ENCODE results near the gene SHROOM2. TPM values are rescaled to one million over a fixed set of nuclear protein-coding genes. Genes with fewer than 3 reads are reported as not detected.

The SHROOM2 gene
- total RNA-seq, 1 experiment from 2014 or later, result 14.1 TPM

GRCh38 chrX:9790866-9791265, 4.6 kb downstream of the SHROOM2 start:
- CTCF ChIA-PET, result no interaction called here
- H3K4me1 Mint-ChIP-seq (ENCODE audit: low read depth, unreplicated experiment), result peaks cover 22% of the 10 kb centered on the region
- no peaks in the 10 kb centered on the region for H3K27me3 Mint-ChIP-seq (ENCODE audit: unreplicated experiment)
- no peak overlapping the region for H3K4me3 Mint-ChIP-seq (ENCODE audit: low read depth, unreplicated experiment)
- no peak overlapping the region for H3K27ac Mint-ChIP-seq (ENCODE audit: unreplicated experiment)
- peaks cover 14% of the 10 kb centered on the region for H3K36me3 Mint-ChIP-seq (ENCODE audit: insufficient read depth, unreplicated experiment)
- no peak for DNase-seq
- no peak for TF ChIP-seq CTCF (IDR thresholded peaks at IDR 0.05; ENCODE audit: unreplicated experiment)
- intact Hi-C loops (cut with micrococcal nuclease; ENCODE audit: unreplicated experiment), result no loop called here
- H3K9me3 Mint-ChIP-seq (ENCODE audit: low read depth, unreplicated experiment), result peaks cover 6% of the 10 kb centered on the region
- no TSS peak for BruUV-seq (replicated peaks)

- no peaks in the 10 kb centered on the region for H3K36me3 Mint-ChIP-seq (ENCODE audit: insufficient read depth, unreplicated experiment)
- intact Hi-C loops (cut with micrococcal nuclease; ENCODE audit: unreplicated experiment), result no loop called here
- no TSS peak for BruUV-seq (replicated peaks)
- TF ChIP-seq CTCF (IDR thresholded peaks at IDR 0.05; ENCODE audit: unreplicated experiment), result no peak
- peaks cover 6% of the 10 kb centered on the region for H3K9me3 Mint-ChIP-seq (ENCODE audit: low read depth, unreplicated experiment)
- DNase-seq, result no peak
- no peak overlapping the region for H3K27ac Mint-ChIP-seq (ENCODE audit: unreplicated experiment)
- no peak overlapping the region for H3K4me3 Mint-ChIP-seq (ENCODE audit: low read depth, unreplicated experiment)
- H3K27me3 Mint-ChIP-seq (ENCODE audit: unreplicated experiment), result no peaks in the 10 kb centered on the region
- CTCF ChIA-PET, result no interaction called here
- H3K4me1 Mint-ChIP-seq (ENCODE audit: low read depth, unreplicated experiment), result peaks cover 2% of the 10 kb centered on the region
Observed at GRCh38 chrX:9794495-9794894, 8.3 kb downstream of the SHROOM2 start.

- H3K27ac Mint-ChIP-seq (ENCODE audit: unreplicated experiment), result no peak overlapping the region
- intact Hi-C loops (cut with micrococcal nuclease; ENCODE audit: unreplicated experiment), result no loop called here
Observed at GRCh38 chrX:9797384-9798360, 11.4 kb downstream of the SHROOM2 start.

GRCh38 chrX:9802737-9803136, 16.5 kb downstream of the SHROOM2 start:
- TF ChIP-seq CTCF (IDR thresholded peaks at IDR 0.05; ENCODE audit: unreplicated experiment), result no peak
- no peak for DNase-seq
- H3K9me3 Mint-ChIP-seq (ENCODE audit: low read depth, unreplicated experiment), result peaks cover 6% of the 10 kb centered on the region
- intact Hi-C loops (cut with micrococcal nuclease; ENCODE audit: unreplicated experiment), result no loop called here
- no peaks in the 10 kb centered on the region for H3K36me3 Mint-ChIP-seq (ENCODE audit: insufficient read depth, unreplicated experiment)
- CTCF ChIA-PET, result interaction anchor here (0.7 kb wide), 2 partner anchors 27 to 201 kb away, joined by 5 read pairs; no protein-coding TSS in a partner anchor
- H3K4me1 Mint-ChIP-seq (ENCODE audit: low read depth, unreplicated experiment), result no peaks in the 10 kb centered on the region
- H3K27me3 Mint-ChIP-seq (ENCODE audit: unreplicated experiment), result no peaks in the 10 kb centered on the region
- BruUV-seq (replicated peaks), result no TSS peak
- H3K27ac Mint-ChIP-seq (ENCODE audit: unreplicated experiment), result no peak overlapping the region
- H3K4me3 Mint-ChIP-seq (ENCODE audit: low read depth, unreplicated experiment), result no peak overlapping the region

More at GRCh38 chrX:9797384-9798360, 11.4 kb downstream of the SHROOM2 start:
- Mint-ChIP-seq H3K27me3 (ENCODE audit: unreplicated experiment) (no peaks in the 10 kb centered on the region), H3K36me3 (ENCODE audit: insufficient read depth, unreplicated experiment) (no peaks in the 10 kb centered on the region), H3K4me1 (ENCODE audit: low read depth, unreplicated experiment) (no peaks in the 10 kb centered on the region), H3K9me3 (ENCODE audit: low read depth, unreplicated experiment) (peaks cover 12% of the 10 kb centered on the region), H3K4me3 (ENCODE audit: low read depth, unreplicated experiment) (no peak overlapping the region)
- BruUV-seq (replicated peaks), result no TSS peak
- no peak for TF ChIP-seq CTCF (IDR thresholded peaks at IDR 0.05; ENCODE audit: unreplicated experiment)
- CTCF ChIA-PET, result interaction anchor here (0.5 kb wide), 2 partner anchors 44 to 235 kb away, joined by 3 to 4 read pairs; no protein-coding TSS in a partner anchor
- no peak for DNase-seq
